ENCODE results near the gene XCL2. TPM values are rescaled to one million over a fixed set of nuclear protein-coding genes. Genes with fewer than 3 reads are reported as not detected.

XCL2 gene
- total RNA-seq, 6 donors from 2014 or later, result 1.3 to 9.0 (median 1.7) TPM; not detected in 2

GRCh38 chr1:168555508-168556046, 11.8 kb upstream of the XCL2 start:
- no peak for TF ChIP-seq CTCF (IDR thresholded peaks at IDR 0.05)
- TF ChIP-seq POLR2AphosphoS5 (IDR thresholded peaks at IDR 0.05), result no peak
- TF ChIP-seq EP300 (IDR thresholded peaks at IDR 0.05), result no peak
- no peak for TF ChIP-seq POLR2A (IDR thresholded peaks at IDR 0.05)
- no peaks in the 10 kb centered on the region for H3K27me3 ChIP-seq
- no peaks in the 10 kb centered on the region for H3K36me3 ChIP-seq
- H3K27ac ChIP-seq, result no peak overlapping the region
- no peaks in the 10 kb centered on the region for H3K9me3 ChIP-seq
- WGBS, 2 donors, result 61 to 74% methylated on average over 3 of the region's 3 CpGs
- no peak for DNase-seq
- H3K4me3 ChIP-seq, result no peak overlapping the region
- H3K4me1 ChIP-seq, result no peaks in the 10 kb centered on the region
- no peak for ATAC-seq (ENCODE audit: low FRiP score in 2 of 2)

GRCh38 chr1:168554603-168555483, 11.0 kb upstream of the XCL2 start:
- WGBS, 2 donors, result 71 to 81% methylated on average over 4 to 5 of the region's 5 CpGs
- no peak for ATAC-seq (ENCODE audit: low FRiP score in 2 of 2)
- H3K9me3 ChIP-seq, result no peaks in the 10 kb centered on the region
- no peak for DNase-seq
- H3K4me3 ChIP-seq, result no peak overlapping the region
- H3K36me3 ChIP-seq, result no peaks in the 10 kb centered on the region
- H3K27ac ChIP-seq, result no peak overlapping the region
- TF ChIP-seq CTCF (IDR thresholded peaks at IDR 0.05) (no peak), EP300 (IDR thresholded peaks at IDR 0.05) (no peak), POLR2A (IDR thresholded peaks at IDR 0.05) (no peak), POLR2AphosphoS5 (IDR thresholded peaks at IDR 0.05) (no peak)
- H3K27me3 ChIP-seq, result no peaks in the 10 kb centered on the region
- H3K4me1 ChIP-seq, result no peaks in the 10 kb centered on the region

GRCh38 chr1:168553680-168554553, 10.1 kb upstream of the XCL2 start:
- no peak overlapping the region for H3K27ac ChIP-seq
- no peaks in the 10 kb centered on the region for H3K27me3 ChIP-seq
- DNase-seq (no peak), ATAC-seq (ENCODE audit: low FRiP score in 2 of 2) (no peak)
- H3K9me3 ChIP-seq, result no peaks in the 10 kb centered on the region
- no peak for TF ChIP-seq CTCF (IDR thresholded peaks at IDR 0.05)
- no peak for TF ChIP-seq EP300 (IDR thresholded peaks at IDR 0.05)
- TF ChIP-seq POLR2A (IDR thresholded peaks at IDR 0.05), result no peak
- no peak for TF ChIP-seq POLR2AphosphoS5 (IDR thresholded peaks at IDR 0.05)
- no peaks in the 10 kb centered on the region for H3K4me1 ChIP-seq
- H3K36me3 ChIP-seq, result no peaks in the 10 kb centered on the region
- no peak overlapping the region for H3K4me3 ChIP-seq
- WGBS, 2 donors, result 88 to 90% methylated on average over 5 of the region's 5 CpGs

GRCh38 chr1:168552961-168553360, 9.2 kb upstream of the XCL2 start:
- ATAC-seq (ENCODE audit: low FRiP score in 2 of 2) (no peak), DNase-seq (no peak)
- no peaks in the 10 kb centered on the region for H3K36me3 ChIP-seq
- no peaks in the 10 kb centered on the region for H3K9me3 ChIP-seq
- no peak for TF ChIP-seq CTCF (IDR thresholded peaks at IDR 0.05)
- TF ChIP-seq POLR2A (IDR thresholded peaks at IDR 0.05), result no peak
- no peak for TF ChIP-seq EP300 (IDR thresholded peaks at IDR 0.05)
- TF ChIP-seq POLR2AphosphoS5 (IDR thresholded peaks at IDR 0.05), result no peak
- 75 to 90% methylated on average over 6 of the region's 6 CpGs for WGBS, 2 donors
- no peaks in the 10 kb centered on the region for H3K4me1 ChIP-seq
- no peak overlapping the region for H3K27ac ChIP-seq
- no peak overlapping the region for H3K4me3 ChIP-seq
- no peaks in the 10 kb centered on the region for H3K27me3 ChIP-seq
